SU-DHL-6 (cell line): ENCODE measurements around the gene IGSF5.

Source experiments
- EZH2phosphoT487 ChIP-seq: fragments of 200-600 bp; sonication (generic), shearing (Covaris generic); conservative IDR thresholded peaks from 2 replicates; pipeline ENCODE4 v1.6.1; 2018; ENCODE audit warnings: mild to moderate bottlenecking, antibody characterized with exemption, low read length, moderate library complexity, mixed read lengths
- TF ChIP-seq, protein P1 (sequence below): fragments of 200-600 bp; sonication (generic); IDR thresholded peaks from one replicate; pipeline ENCODE4 v1.5.1; 2017; ENCODE audit warnings: antibody characterized with exemption, mild to moderate bottlenecking, low read length, moderate library complexity; ENCODE audit not compliant: insufficient read depth, poor library complexity, severe bottlenecking

DNA sequence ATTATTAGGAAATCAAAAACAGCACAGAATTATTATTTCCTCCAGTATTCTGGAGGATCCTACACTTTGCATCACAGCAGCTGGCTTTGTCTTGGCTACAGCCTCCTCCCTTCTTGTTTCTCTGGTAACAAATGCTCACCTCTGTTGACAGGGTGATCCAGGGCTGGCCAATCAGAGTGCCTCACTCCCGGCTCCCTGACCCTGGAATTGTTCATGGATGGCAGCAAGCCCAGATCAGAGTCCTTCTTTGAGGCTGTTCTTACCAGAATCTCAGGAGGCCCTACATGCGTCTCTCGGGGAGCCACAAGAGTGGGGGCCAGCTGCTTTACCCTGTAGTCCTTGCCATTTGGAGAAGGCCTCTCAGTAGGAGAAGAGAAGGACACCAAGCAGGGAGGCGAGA is 48.4 kb upstream of the IGSF5 start:
- TF ChIP-seq, protein P1, sequence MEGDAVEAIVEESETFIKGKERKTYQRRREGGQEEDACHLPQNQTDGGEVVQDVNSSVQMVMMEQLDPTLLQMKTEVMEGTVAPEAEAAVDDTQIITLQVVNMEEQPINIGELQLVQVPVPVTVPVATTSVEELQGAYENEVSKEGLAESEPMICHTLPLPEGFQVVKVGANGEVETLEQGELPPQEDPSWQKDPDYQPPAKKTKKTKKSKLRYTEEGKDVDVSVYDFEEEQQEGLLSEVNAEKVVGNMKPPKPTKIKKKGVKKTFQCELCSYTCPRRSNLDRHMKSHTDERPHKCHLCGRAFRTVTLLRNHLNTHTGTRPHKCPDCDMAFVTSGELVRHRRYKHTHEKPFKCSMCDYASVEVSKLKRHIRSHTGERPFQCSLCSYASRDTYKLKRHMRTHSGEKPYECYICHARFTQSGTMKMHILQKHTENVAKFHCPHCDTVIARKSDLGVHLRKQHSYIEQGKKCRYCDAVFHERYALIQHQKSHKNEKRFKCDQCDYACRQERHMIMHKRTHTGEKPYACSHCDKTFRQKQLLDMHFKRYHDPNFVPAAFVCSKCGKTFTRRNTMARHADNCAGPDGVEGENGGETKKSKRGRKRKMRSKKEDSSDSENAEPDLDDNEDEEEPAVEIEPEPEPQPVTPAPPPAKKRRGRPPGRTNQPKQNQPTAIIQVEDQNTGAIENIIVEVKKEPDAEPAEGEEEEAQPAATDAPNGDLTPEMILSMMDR, result no peak
- TF ChIP-seq EZH2phosphoT487, result no peak
